ENCODE measurements around the gene SLC44A1.

GRCh38 chr9:105289305-105289704, 44.9 kb downstream of the SLC44A1 start:
- no peak for TF ChIP-seq POLR2A (IDR thresholded peaks at IDR 0.05; ENCODE audit: low read depth)
- no peak for TF ChIP-seq CTCF (IDR thresholded peaks at IDR 0.05)
- no peak for TF ChIP-seq EP300 (IDR thresholded peaks at IDR 0.05)

Measured in esophagus muscularis mucosa (tissue), 4 donors.